ENCODE data around the gene IRGM.
"Not testable (repeated sequence)": the region's sequence is repeated elsewhere in the genome, so short reads cannot be mapped to it uniquely, and the experiment has no call there.

The IRGM gene

GRCh38 chr5:150851039-150851438 is 4.7 kb downstream of the IRGM start:
- DNase-seq (ENCODE audit: low read depth), result no peak
- TF ChIP-seq CTCF (conservative IDR thresholded peaks at IDR 0.05; ENCODE audit: low read depth, low read length), result no peak
- no peak overlapping the region for H3K4me3 ChIP-seq (ENCODE audit: low read length)

DNA sequence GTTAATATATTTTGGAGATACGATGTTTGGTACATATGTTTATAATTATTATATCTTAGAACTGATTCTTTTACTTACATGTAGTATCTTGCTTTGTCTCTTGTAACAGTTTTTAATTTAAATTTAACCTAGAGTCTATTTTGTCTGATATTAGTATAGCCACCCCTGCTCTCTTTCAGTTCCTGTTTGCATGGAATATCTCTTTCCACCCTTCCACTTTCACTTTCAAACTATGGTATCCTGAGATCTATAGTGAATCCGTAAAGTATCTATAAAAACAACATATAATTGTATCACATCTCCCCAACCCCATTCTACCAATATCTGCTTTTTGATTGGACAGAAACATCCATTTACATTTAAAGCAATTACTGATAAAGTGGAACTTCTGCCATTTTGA is 7.2 kb downstream of the IRGM start:
- TF ChIP-seq CTCF (conservative IDR thresholded peaks at IDR 0.05; ENCODE audit: low read depth, low read length), result no peak

GRCh38 chr5:150856700-150857099 is 10.4 kb downstream of the IRGM start:
- DNase-seq (ENCODE audit: low read depth), result not testable (repeated sequence)

More for the DNA sequence above, 7.2 kb downstream of the IRGM start:
- DNase-seq (ENCODE audit: low read depth), result no peak
- H3K4me3 ChIP-seq (ENCODE audit: low read length), result no peak overlapping the region

GRCh38 chr5:150860246-150860821 is 14.0 kb downstream of the IRGM start:
- DNase-seq (ENCODE audit: low read depth), result no peak
- H3K4me3 ChIP-seq (ENCODE audit: low read length), result no peak overlapping the region
- TF ChIP-seq CTCF (conservative IDR thresholded peaks at IDR 0.05; ENCODE audit: low read depth, low read length), result no peak

More at GRCh38 chr5:150856700-150857099, 10.4 kb downstream of the IRGM start:
- H3K4me3 ChIP-seq (ENCODE audit: low read length), result not testable (repeated sequence)

DNA sequence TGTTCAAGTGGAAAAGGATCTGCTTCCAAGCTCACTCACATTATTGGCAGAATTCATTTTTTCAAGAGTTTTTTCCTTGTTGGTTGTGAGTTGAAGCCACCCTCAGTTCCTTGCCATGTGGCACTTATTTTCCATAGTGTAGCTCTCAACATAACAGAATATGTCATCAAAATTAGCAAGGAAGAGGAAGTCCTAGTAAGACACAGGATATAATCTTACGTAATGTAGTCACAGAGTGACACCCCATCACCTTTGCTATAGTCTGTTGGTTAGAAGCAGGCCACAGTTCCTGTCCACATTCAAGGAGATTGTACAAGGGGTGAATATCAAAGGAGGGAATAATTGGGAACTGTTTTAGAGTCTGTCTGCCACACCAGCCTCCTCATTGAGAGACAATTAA is 15.7 kb downstream of the IRGM start:
- no peak for DNase-seq (ENCODE audit: low read depth)
- H3K4me3 ChIP-seq (ENCODE audit: low read length), result no peak overlapping the region
- TF ChIP-seq CTCF (conservative IDR thresholded peaks at IDR 0.05; ENCODE audit: low read depth, low read length), result no peak

GRCh38 chr5:150879358-150879757 is 33.0 kb downstream of the IRGM start:
- no peak for DNase-seq (ENCODE audit: low read depth)
- no peak for TF ChIP-seq CTCF (conservative IDR thresholded peaks at IDR 0.05; ENCODE audit: low read depth, low read length)
- H3K4me3 ChIP-seq (ENCODE audit: low read length), result no peak overlapping the region

DNA sequence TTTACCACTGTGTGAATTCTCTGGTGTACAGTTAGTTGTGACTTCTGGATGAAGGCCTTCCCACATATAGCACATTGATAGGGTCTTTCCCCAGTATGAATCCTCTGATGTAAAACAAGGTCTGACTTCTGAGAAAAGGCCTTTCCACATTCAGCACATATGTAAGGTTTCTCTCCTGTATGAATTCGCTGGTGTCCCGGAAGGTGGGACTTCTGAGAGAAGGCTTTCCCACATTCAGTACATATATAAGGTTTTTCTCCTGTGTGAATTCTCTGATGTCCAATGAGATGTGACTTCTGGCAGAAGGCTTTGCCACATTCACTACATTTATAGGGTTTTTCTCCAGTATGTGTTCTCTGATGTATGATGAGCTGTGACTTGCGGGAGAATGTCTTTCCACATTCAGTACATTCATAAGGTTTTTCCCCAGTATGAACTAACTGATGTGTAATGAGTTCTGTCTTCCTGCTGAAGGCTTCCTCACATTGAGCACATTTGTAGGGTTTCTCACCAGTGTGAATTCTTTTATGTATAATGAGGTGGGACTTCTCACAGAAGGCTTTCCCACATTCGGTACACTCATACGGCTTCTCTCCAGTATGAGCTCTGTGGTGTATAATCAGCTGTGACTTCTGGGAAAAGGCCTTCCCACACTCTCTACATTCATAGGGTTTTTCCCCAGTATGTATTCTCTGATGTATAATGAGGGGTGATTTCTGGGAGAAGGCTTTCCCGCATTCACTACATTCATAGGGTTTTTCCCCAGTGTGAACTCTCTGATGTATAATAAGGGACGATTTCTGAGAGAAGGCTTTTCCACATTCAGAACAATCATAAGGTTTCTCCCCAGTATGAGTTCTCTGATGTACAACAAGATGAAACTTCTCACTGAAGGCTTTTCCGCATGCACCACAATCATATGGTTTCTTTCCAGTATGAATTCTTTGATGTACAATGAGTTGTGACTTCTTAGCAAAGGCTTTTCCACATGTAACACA is 49.4 kb downstream of the IRGM start:
- DNase-seq (ENCODE audit: low read depth), result no peak
- no peak overlapping the region for H3K4me3 ChIP-seq (ENCODE audit: low read length)
- no peak for TF ChIP-seq CTCF (conservative IDR thresholded peaks at IDR 0.05; ENCODE audit: low read depth, low read length)

Data from retinal pigment epithelial cell (primary cell).